ENCODE results near the gene TAB2. TPM values are rescaled to one million over a fixed set of nuclear protein-coding genes. Genes with fewer than 3 reads are reported as not detected.

TAB2 gene
- total and polyA plus RNA-seq, 2 experiments from 2014 or later = 19.8 to 59.2 TPM

DNA sequence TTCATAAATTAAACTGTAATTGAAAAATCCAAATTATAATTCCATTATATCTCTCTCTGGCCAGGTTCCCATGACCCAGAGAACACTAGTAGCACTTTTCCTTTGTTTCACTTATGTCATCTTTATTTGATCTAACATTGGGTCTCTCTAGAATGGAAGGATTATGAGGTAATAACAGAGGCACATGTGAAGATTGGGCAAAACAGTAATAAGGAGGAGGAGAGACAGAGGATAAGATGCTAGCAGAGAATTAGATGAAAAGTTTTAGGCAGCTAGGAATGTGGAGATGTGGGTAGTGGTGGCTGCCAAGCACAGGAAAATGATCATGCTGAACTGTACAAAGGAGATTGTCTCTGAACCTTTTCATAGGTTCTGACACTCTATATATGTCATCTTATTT, 3.3 kb downstream of the TAB2 start (continued):
- TF ChIP-seq ZNF114 (CRISPR knock-in tag; IDR thresholded peaks at IDR 0.05) (no peak), EZH2 (IDR thresholded peaks at IDR 0.05; ENCODE audit: low read depth, unreplicated experiment) (no peak), JUNB (IDR thresholded peaks at IDR 0.05; ENCODE audit: unreplicated experiment) (no peak), POLR2AphosphoS5 (IDR thresholded peaks at IDR 0.05; ENCODE audit: low read depth) (no peak), STAT1 (IDR thresholded peaks at IDR 0.05; ENCODE audit: unreplicated experiment) (no peak), CTCF (conservative IDR thresholded peaks at IDR 0.05; ENCODE audit: low read depth in 2 of 2) (no peak), EZH2phosphoT487 (IDR thresholded peaks at IDR 0.05; ENCODE audit: unreplicated experiment) (no peak)
- TF ChIP-seq, protein P1, sequence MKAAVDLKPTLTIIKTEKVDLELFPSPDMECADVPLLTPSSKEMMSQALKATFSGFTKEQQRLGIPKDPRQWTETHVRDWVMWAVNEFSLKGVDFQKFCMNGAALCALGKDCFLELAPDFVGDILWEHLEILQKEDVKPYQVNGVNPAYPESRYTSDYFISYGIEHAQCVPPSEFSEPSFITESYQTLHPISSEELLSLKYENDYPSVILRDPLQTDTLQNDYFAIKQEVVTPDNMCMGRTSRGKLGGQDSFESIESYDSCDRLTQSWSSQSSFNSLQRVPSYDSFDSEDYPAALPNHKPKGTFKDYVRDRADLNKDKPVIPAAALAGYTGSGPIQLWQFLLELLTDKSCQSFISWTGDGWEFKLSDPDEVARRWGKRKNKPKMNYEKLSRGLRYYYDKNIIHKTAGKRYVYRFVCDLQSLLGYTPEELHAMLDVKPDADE (IDR thresholded peaks at IDR 0.05) = no peak

DNA sequence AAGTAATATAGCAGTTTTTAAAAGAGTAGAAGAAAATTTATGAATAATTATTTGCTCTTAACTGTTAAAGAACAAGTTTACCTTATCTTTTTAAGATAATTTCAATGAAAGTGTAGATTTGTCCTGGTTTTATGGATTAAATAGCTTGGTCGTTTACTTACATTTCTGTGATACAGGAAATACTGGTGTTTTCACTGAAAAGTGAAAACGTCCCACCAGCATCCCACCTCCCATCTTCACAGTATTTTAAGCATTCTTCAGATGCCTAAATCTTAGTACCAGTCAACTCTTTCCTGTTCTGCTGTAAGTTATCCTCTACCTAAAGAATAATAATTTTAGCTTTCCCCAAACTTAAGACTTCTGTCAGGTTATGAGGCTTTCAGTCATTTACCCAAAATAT, 5.8 kb downstream of the TAB2 start:
- Histone ChIP-seq H3F3A (replicated peaks; ENCODE audit: low read depth) (no peaks in the 10 kb centered on the region), H4K20me1 (replicated peaks; ENCODE audit: insufficient read depth) (peaks cover 41% of the 10 kb centered on the region; the same call in 1 of the 2 replicates), H3K4me1 (ENCODE audit: insufficient read depth) (peaks cover 65% of the 10 kb centered on the region), H3K27ac (ENCODE audit: low read depth) (no peak overlapping the region), H3K36me3 (ENCODE audit: insufficient read depth) (no peaks in the 10 kb centered on the region), H3K27me3 (ENCODE audit: insufficient read depth) (no peaks in the 10 kb centered on the region), H3K4me2 (no peak overlapping the region), H3K4me3 (no peak overlapping the region), H2AFZ (no peak overlapping the region), H3K9me2 (ENCODE audit: insufficient read depth) (no peaks in the 10 kb centered on the region), H3K79me2 (replicated peaks; ENCODE audit: insufficient read depth) (peaks cover 100% of the 10 kb centered on the region)
- DNase-seq (ENCODE audit: low spot score) = no peak
- Mint-ChIP-seq H3K27me3 (ENCODE audit: insufficient read depth, low read depth, poor library complexity) (no peaks in the 10 kb centered on the region), H3K9me3 (no peaks in the 10 kb centered on the region), H3K36me3 (ENCODE audit: low read depth) (no peaks in the 10 kb centered on the region), H3K27ac (no peak overlapping the region), H3K4me3 (no peak overlapping the region), H3K4me1 (peaks cover 53% of the 10 kb centered on the region)
- no peak for ATAC-seq
- TF ChIP-seq ZNF114 (CRISPR knock-in tag; IDR thresholded peaks at IDR 0.05) = no peak
- TF ChIP-seq, protein P1 (IDR thresholded peaks at IDR 0.05) = no peak
- TF ChIP-seq EZH2 (IDR thresholded peaks at IDR 0.05; ENCODE audit: low read depth, unreplicated experiment) = no peak
- TF ChIP-seq, protein P2, sequence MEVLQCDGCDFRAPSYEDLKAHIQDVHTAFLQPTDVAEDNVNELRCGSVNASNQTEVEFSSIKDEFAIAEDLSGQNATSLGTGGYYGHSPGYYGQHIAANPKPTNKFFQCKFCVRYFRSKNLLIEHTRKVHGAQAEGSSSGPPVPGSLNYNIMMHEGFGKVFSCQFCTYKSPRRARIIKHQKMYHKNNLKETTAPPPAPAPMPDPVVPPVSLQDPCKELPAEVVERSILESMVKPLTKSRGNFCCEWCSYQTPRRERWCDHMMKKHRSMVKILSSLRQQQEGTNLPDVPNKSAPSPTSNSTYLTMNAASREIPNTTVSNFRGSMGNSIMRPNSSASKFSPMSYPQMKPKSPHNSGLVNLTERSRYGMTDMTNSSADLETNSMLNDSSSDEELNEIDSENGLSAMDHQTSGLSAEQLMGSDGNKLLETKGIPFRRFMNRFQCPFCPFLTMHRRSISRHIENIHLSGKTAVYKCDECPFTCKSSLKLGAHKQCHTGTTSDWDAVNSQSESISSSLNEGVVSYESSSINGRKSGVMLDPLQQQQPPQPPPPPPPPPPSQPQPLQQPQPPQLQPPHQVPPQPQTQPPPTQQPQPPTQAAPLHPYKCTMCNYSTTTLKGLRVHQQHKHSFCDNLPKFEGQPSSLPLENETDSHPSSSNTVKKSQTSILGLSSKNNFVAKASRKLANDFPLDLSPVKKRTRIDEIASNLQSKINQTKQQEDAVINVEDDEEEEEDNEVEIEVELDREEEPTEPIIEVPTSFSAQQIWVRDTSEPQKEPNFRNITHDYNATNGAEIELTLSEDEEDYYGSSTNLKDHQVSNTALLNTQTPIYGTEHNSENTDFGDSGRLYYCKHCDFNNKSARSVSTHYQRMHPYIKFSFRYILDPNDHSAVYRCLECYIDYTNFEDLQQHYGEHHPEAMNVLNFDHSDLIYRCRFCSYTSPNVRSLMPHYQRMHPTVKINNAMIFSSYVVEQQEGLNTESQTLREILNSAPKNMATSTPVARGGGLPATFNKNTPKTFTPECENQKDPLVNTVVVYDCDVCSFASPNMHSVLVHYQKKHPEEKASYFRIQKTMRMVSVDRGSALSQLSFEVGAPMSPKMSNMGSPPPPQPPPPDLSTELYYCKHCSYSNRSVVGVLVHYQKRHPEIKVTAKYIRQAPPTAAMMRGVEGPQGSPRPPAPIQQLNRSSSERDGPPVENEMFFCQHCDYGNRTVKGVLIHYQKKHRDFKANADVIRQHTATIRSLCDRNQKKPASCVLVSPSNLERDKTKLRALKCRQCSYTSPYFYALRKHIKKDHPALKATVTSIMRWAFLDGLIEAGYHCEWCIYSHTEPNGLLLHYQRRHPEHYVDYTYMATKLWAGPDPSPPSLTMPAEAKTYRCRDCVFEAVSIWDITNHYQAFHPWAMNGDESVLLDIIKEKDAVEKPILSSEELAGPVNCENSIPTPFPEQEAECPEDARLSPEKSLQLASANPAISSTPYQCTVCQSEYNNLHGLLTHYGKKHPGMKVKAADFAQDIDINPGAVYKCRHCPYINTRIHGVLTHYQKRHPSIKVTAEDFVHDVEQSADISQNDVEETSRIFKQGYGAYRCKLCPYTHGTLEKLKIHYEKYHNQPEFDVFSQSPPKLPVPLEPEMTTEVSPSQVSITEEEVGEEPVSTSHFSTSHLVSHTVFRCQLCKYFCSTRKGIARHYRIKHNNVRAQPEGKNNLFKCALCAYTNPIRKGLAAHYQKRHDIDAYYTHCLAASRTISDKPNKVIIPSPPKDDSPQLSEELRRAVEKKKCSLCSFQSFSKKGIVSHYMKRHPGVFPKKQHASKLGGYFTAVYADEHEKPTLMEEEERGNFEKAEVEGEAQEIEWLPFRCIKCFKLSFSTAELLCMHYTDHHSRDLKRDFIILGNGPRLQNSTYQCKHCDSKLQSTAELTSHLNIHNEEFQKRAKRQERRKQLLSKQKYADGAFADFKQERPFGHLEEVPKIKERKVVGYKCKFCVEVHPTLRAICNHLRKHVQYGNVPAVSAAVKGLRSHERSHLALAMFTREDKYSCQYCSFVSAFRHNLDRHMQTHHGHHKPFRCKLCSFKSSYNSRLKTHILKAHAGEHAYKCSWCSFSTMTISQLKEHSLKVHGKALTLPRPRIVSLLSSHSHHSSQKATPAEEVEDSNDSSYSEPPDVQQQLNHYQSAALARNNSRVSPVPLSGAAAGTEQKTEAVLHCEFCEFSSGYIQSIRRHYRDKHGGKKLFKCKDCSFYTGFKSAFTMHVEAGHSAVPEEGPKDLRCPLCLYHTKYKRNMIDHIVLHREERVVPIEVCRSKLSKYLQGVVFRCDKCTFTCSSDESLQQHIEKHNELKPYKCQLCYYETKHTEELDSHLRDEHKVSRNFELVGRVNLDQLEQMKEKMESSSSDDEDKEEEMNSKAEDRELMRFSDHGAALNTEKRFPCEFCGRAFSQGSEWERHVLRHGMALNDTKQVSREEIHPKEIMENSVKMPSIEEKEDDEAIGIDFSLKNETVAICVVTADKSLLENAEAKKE (CRISPR knock-in tag; IDR thresholded peaks at IDR 0.05) = no peak
- no peak for TF ChIP-seq POLR2AphosphoS5 (IDR thresholded peaks at IDR 0.05; ENCODE audit: low read depth)
- TF ChIP-seq EZH2phosphoT487 (IDR thresholded peaks at IDR 0.05; ENCODE audit: unreplicated experiment) = no peak
- no peak for TF ChIP-seq ZNF331 (CRISPR knock-in tag; IDR thresholded peaks at IDR 0.05; ENCODE audit: low read depth)
- no peak for TF ChIP-seq JUNB (IDR thresholded peaks at IDR 0.05; ENCODE audit: unreplicated experiment)
- TF ChIP-seq REST (IDR thresholded peaks at IDR 0.05; ENCODE audit: unreplicated experiment) = no peak
